ENCODE data around the gene GSE1. TPM values are rescaled to one million over a fixed set of nuclear protein-coding genes. Genes with fewer than 3 reads are reported as not detected.
"Not testable (repeated sequence)": the region's sequence is repeated elsewhere in the genome, so short reads cannot be mapped to it uniquely, and the experiment has no call there.

GSE1 gene
- polyA plus RNA-seq, 4 donors = 57.6 to 77.4 (median 63.3) TPM

DNA sequence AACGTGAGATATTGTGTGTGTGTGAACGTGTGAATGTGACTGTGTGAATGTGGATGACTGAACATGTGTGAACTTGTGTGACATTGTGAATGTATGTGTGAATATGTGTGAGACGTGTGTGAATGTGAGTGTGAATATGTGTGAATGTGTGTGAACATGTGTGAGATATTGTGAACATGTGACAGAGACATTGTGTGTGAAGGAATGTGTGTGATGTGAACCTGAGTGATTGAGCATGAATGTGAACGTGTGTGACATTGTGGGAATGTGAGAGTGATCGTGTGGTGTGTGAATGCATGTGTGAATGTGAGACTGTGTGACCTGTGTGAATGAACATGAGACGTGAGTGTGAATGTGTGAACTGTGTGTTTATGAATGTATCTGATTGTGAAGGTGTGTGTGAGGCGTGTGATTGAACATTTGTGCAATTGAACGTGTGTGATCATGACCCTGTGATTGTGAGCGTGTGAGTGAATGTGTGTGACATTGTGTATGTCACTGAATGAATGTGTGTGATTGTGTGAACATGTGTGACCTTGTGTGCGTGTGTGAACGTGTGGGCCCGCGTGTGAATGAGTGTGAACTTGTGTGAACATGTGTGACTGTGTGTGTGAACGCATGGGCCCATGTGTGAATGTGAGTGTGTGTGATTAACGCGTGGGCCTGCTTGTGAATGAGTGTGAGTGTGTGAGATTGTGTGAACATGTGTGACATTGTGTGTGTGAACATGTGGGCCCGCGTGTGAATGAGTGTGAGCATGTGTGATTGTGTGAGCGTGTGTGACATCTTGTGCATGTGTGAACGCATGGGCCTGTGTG is 23.2 kb upstream of the GSE1 start:
- DNase-seq (ENCODE audit: low read depth in 4 of 4, low spot score in 3 of 4) = no peak

DNA sequence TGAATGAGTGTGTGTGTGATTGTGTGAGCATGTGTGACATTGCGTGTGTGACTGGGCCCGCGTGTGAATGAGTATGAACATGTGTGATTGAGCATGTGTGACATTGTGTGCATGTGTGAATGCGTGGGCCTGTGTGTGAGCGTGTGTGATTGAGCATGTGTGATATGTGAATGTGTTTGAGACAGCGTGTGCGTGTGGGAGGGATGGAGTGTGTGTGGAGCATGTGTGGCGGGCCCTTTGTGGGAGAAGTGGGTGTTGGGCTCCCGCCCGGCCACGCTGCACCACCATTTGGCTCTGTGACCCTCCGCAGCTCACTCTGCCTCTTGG is 22.7 kb upstream of the GSE1 start:
- DNase-seq (ENCODE audit: low read depth in 4 of 4, low spot score in 3 of 4) = no peak

DNA sequence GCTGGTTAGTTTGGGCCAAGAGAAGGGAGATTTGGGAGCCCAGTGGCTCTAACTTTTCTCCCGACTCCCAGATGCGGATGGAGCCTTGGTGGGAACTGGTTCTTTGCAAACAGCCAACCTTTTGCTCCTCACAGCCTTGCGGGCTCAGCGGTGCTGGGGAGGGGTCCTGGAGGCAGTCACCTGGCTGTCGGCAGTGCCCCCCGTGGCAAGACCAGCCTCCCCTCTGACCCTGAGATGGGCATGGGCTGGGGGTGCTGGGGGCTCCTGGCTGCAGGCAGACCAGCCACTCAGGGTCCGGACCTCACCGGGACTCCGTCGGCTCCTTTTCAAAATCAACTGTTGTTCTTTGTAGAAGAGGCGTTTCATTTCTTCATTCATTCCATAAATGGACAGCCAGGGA is 21.7 kb upstream of the GSE1 start:
- no peak for DNase-seq (ENCODE audit: low read depth in 4 of 4, low spot score in 3 of 4)

DNA sequence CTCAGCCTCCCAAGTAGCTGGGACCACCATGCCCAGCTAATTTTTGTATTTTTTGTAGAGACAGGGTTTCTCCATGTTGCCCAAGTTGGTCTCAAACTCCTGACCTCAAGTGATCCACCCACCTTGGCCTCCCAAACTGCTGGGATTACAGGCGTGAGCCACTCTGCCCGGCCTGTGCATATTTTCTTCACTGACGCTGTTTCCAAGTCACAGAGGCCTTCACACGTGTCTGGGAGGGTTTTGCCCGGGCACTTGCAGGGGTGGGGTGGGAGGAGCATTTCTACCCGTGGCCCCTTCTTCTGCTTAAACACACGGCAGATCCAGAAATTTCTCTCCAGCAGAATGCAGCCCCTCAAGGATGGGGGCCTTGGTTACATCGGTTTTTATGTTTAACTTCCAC is 20.8 kb upstream of the GSE1 start:
- not testable (repeated sequence) for DNase-seq (ENCODE audit: low read depth in 4 of 4, low spot score in 3 of 4)

DNA sequence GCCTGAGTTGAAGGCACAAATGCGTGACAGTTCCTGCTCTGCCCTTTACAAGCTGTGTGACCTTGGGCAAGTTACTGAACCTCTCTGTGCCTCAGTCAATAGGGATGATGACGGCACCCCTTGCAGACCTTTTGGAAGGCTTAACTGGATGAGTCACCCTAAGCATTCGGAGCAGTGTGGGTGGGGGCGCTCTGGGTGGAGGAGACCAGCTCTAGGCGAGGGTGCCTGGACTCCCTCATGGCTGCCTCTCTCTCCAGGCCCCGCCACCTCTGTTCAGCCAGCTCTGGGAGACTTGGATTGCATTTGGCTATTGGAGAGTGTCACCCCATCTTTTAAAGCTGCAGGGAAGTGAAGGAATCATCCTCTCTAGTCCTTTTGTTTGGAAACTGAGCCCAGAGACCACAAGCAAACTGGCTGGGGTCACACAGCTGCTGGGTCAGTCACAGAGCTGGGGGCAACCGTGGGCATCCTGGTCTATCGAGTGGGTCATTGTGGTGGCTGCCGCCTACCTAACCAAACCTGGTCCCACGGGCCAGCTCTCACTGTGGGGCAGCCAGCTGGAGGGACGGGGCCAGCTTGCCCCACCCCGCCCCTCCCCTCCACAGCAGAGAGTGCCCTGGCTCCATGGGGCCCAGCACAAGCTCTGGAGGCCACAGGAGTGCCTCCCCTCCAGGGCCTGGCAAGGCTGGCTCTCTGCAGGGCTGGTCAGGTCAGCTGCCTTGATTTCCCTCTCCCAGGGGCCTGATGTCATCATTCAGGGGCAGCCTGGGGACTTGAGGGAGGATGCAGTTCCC is 20.2 kb upstream of the GSE1 start:
- no peak for DNase-seq (ENCODE audit: low read depth in 4 of 4, low spot score in 3 of 4)

DNA sequence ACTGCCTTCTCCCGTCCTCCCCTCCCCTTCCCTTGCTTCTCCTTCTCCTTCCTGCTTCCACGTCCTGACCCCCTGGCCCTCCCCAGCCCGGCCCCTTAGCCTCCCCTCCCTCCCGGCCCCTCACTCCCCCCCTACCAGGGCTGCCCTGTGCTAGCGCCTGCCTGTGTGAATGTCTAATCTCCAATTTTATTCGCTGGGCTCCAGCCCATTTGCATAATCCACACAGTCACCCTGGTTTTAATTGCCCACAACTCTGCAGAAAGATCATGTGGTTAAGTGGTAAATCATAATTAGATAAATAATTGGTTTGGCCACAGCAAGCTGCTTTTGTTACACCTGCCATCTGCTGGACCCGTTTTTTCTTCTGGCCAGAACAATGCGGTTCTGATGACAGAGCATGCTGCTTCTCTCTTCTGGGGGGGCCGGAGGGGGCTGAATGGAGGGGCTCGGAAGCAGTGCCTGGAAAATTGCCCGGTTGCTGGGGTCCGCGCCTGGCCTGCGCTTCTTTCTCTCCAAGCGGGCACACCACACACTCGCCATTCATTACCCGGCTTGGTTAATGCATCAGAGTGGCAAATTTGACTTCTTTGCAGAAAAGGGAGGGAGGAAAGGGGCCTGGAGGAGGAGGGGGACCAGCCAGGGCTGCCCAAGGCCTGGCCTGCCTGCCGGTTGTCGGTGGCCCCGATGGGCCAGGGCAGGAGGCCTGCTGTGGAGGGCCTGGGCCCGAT is 19.5 kb upstream of the GSE1 start:
- no peak for DNase-seq (ENCODE audit: low read depth in 4 of 4, low spot score in 3 of 4)

DNA sequence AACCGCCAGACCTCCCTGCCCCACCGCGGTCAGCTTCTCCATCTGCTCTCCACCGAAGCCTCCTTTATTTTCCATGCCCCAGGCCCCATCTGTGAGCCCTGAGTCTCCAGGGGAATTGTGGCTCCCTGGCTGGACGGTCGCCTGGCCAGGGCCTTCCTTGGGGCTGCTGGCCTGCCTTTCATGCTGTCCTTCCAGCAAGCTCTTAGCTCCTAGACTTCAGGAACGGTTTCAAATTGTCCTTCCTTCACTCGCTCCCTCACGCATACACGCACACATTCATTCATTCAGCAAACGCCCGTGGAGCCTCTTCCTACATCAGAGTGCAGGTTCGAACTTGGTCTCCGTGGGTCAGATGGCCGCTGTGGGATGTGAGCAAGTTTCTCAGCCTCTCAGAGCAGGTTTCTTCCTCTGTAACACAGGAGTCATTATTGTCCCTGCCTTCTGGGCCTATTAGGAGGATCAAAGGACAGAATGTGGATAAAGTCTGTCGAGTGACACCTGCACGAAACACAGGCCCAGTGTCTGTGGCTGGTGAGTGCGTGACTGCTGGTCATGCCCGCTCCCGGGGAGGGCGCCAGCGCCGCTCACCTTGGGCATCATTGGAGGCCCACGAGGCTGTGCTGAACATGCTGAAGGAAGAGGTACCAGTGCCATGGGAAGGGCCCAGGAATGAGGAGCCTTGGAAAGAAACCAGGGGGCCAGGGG is 18.7 kb upstream of the GSE1 start:
- no peak for DNase-seq (ENCODE audit: low read depth in 4 of 4, low spot score in 3 of 4)

DNA sequence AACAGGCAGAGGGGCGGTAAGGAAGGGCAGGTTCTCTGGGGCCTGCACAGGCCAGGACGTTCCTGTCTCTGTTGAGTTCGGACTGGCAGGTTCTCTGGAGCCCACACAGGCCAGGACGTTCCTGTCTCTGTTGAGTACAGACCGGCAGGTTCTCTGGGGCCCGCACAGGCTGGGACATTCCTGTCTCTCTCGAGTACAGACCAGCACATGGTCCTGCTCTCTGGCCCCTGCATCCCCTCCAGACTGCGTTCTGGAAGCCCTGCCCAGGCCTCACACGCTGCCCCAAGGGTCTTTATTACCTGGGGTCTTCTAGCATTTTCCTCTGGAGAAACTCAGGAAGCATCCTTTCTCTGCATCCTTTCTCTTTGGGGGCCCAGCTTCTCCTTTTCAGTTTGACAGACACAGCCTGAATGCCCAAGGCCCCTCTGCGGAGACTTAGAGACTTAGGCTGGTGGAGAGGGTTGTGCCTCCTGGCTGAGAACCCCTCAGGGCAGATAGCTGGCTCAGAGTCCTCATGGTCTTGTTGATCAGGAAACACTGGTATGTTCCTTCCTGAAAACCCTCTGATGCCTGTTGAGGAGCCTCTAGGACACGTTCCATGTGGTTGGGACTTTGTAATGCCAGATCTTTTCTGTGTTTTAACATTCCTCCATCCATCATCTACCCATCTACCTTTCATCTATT is 18.0 kb upstream of the GSE1 start:
- DNase-seq (ENCODE audit: low read depth in 4 of 4, low spot score in 3 of 4) = no peak

DNA sequence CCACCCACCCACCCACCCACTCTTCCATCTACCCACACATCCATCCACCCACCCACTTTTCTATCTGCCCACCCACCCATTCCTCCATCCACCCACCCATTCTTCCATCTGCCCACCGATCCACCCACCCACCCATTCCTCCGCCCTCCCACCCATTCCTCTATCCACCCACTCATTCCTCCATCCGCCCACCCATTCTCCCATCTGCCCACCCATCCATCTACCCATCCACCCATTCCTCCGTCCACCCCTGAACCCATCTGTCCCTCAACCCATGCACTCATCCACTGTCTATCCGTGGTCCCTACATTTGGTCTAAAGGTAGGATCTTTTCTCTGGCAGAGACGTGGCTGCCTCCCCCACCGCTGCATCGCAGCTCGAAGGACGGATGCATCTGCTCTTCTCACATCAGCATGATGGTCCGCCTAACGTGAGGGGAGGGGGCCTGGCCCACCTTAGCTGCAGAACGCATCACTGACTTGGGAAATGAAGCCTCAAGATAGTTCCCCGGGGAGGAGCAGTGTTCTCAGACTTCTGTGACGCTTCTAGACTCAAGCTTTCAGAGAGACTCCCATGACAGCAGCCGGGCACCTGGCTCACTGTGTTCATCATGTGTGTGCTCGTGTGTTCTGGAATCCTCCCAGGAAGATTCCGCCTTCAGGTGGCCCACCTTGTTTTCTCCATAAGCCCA is 17.2 kb upstream of the GSE1 start:
- DNase-seq (ENCODE audit: low read depth in 4 of 4, low spot score in 3 of 4) = no peak

DNA sequence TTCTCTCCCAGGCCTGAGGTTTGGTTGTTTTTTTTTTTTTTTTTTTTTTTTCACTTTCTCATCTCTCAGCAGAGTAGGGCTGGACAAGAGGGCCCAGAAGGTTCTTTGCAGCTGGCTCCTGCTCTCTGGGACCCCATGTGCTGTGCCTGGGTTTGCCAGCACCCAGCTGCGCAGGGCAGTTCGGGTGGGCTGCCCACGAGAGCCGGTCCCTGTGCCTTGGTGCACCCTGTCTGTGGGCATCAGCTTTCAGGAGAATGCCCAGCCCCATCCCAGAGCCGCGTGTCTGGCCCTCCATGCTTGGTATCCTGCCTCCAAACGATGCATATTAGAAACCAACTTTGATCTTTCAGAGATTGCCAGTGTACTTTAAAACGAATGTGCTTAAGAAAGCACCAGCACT is 15.0 kb upstream of the GSE1 start:
- DNase-seq (ENCODE audit: low read depth in 4 of 4, low spot score in 3 of 4) = no peak

DNA sequence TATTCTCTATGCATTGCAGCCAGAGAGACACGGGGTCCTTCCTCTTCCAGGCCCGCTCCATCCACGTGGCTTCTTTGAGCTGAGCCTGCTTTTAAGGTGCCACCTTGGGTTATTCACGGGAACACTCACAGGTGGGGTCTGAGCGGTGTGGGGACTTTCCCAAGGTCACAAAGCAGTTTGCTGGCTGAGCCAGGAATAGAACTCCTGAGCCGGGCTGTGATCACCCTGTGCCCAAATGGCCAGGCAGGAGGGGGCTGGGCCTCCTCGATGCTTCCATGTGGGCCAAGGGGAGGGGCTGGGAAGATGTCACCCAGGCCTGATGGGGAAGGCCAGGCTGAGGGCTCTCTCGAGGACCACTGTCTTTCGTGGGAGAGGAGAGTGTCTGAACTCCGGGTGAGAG is 13.0 kb upstream of the GSE1 start:
- no peak for DNase-seq (ENCODE audit: low read depth in 4 of 4, low spot score in 3 of 4)

DNA sequence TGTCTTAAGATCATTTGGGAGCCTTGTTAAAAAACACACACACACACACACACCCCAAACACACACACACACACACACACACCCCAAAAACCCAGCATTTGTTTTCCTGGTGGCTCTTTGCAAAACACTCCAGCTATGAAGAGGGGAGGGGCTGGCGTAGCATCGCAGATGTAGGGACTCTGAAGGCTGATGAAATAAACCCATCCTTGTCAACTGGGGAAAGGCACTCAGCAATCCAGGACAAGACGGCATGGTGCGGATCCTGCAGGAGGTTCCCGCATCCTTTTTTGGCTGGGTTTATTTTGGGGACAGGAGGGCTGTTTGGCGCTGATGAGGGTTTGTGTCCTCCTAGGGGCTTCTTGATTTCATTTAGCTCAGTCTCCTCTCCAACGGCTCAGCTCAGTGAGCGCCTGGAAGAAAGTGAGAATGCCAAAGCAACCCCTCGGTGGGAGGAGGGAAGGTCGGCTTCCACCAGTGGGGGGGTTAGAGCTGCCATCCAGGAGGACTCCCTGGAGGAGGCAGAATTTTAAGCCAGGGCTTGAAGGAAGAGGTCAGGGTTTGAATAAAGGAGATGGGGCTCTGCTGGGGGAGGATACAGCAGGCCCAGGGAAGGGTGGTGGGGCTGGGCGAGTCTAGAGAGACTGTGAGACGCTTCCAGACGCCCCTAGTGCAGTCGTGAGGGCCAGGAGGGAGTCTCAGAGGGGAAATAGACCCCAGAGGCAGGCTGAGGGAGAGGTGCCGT is 12.4 kb upstream of the GSE1 start:
- DNase-seq (ENCODE audit: low read depth in 4 of 4, low spot score in 3 of 4) = no peak

DNA sequence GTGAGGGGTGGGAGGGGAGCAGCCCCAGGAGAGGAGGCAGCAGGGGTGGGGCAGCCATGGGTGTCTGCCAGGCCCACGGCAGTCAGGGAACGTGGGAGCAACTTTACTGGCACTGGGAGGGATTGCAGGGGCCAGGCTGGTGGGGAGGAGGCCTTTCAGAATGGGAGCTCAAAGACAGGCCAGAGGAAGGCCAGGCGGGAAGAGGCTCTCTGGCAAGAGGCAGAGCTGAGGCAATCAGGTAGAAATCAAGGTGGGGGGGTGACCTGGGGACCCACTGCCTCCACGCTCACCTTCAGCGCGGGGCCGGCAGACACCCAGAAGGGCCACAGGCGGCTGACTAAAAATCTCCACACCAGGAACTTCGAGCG is 11.9 kb upstream of the GSE1 start:
- DNase-seq (ENCODE audit: low read depth in 4 of 4, low spot score in 3 of 4) = no peak

DNA sequence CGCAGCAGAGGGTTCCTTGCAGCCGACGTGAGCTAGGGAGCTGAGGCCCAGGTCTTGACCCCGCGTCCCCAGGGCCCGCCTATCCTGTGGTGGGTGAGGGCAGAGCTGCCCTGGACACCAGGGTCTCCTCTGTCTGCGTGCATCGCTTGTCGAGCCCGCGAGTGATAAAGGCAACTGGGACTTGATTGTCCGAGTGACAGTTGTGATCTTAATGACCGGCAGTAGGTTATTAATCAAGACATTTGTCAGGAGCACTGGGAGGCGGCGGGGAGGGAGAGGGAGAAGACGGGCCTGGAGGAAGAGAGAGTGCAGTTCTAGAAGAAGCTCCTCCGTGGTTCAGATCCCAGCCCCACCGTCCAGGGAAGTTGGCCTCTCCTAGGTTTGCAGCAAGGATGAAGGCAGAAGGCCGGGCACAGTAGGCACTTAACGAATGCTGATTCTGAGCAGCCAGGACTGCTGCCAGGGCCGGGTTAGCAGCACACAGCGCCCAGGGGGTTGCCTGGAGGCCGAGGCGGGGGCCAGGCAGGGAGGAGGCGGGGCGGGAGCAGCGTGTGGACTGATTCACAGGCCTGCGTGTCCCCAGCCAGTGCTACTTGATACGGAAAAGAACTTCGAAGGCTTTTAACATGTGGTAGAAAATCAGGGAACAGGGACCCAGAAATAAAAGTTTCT is 11.3 kb upstream of the GSE1 start:
- DNase-seq (ENCODE audit: low read depth in 4 of 4, low spot score in 3 of 4) = no peak

DNA sequence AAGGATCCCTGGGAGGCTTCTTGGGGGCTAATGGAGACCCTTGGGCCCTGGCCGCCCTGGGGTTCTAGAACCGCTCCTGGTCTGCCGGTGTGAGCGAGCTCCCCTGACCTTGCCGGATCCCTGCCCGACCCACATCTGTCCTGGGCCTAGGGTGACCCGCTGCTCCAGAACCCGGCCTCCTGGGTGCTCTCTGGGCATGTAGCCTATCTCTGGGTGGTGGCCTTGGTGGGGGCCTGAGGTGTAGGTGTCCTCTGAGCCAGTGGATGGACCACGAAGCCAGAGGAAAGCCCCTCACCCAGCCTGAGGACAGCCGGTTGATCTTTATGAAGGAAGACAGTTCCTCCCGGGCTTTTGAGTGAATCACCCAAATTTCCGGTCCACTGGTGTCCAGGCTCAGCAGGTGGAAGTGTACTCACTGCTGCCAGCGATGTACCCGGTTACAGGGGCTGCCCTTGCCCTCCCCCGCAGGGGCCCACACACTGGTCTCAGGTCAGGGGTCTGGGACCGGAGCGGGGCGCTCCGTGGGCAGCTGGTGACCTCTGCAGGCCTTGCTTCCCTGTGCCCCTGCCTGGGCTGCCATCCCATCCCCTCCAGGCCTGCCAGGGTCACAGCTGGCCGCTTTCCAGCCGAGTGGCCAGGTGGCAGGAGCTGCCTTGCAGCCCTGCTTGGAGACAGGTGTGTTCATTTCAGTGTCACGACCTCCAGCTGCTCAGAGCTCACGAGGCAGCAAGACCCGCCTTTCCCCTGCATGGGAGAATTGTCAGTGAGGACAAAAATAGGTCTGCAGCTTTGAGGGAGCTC is 10.5 kb upstream of the GSE1 start:
- DNase-seq (ENCODE audit: low read depth in 4 of 4, low spot score in 3 of 4) = no peak

DNA sequence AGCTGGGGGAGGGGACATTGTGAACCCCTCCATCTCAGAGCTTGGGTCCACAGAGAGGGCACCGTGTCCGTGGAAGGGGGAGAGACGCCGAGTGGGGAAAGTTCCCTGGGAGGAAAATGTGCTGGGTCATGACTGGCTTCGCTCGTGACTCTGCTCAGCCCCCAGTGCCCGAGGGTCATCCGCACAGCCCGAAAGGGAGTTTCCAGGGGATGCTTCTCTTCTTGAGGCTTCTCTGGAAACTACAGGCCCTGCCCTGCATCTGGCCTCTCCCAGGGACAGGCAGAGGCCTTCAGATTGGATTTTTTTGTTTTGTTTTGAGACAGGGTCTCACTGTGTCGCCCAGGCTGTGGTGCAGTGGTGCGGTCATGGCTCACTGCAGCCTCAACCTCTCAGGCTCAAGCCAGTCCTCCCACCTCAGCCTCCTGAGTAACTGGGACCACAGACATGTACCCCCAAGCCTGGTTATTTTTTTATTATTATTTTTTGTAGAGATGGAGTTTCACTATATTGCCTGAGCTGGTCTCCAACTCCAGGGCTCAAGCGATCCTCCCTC is 9.8 kb upstream of the GSE1 start:
- no peak for DNase-seq (ENCODE audit: low read depth in 4 of 4, low spot score in 3 of 4)

DNA sequence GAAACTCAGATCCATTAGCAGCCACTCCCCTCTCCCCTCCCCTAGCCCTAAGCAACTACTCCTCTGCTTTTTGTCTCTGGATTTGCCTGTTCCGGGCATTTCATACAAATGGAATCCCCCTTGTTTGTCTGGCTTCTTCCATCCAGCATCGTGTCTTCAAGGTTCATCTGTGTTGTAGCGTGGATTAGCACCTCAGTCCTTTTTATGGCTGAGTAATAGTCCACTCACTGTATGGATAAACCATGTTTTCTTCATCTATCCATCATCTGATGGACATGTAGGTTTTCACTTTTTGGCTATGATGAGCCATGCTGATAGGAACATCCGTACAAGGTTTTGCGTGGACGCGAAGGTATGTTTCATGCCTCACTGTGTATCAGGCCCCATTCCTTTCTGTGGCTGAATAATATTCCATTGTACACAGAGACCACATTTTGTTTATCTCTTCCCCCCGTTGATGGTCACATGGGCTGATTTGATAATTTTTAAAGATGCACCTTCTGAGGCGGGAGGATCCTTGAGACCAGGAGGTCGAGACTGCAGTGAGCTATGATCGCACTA is 8.9 kb upstream of the GSE1 start:
- DNase-seq (ENCODE audit: low read depth in 4 of 4, low spot score in 3 of 4) = no peak
